Urothelium cell line (cell line): ENCODE measurements around the gene FAM50A.

Experiments
- DNase-seq: peaks from one replicate; pipeline ENCODE4 v3.0.0; 2011; ENCODE audit warnings: low spot score, mixed read lengths
- FAIRE-seq: peaks from 2 replicates; lab custom pipeline; 2011; peaks lifted over from hg19 to GRCh38; lab: Jason Lieb, UNC

FAM50A gene

DNA sequence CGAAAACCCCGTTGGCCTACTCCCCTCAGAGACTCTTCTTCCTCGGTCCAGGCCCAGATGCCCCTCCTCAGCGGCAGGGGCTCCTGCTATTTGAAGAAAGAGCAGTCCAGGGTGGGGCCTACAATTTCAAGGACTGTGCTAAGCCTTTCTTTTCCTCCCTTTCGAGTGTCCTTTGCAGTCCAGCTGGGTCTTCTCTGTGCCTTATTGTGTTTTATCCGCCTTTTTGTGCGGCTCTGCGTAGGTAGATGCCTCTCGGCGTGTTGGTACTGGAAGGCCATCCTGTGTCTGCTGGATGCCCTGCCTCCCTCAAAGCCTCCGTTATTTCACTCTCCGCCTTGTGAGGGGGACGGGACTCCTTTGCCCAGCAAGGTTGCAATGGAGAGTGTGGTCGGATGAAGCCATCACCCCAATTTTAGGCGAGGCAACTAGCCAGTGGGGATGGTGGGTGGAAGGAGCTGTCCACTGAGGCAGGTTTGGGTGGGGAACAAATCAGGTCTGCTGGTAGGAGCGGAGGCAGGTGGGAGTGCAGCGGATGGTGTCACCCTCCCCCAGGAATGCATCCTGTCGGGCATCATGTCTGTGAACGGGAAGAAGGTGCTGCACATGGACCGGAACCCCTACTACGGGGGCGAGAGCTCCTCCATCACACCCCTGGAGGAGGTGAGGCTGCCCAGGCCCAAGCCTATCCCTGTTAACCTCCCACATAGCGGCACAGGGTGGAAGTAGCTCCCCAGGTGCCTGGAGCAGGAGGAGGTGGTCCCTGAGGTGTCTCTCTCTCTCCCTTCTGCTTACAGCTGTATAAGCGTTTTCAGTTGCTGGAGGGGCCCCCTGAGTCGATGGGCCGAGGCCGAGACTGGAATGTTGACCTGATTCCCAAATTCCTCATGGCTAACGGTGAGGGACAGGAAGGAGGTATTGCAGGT is 5.7 kb upstream of the FAM50A start:
- no peak for DNase-seq
- no peak for FAIRE-seq

DNA sequence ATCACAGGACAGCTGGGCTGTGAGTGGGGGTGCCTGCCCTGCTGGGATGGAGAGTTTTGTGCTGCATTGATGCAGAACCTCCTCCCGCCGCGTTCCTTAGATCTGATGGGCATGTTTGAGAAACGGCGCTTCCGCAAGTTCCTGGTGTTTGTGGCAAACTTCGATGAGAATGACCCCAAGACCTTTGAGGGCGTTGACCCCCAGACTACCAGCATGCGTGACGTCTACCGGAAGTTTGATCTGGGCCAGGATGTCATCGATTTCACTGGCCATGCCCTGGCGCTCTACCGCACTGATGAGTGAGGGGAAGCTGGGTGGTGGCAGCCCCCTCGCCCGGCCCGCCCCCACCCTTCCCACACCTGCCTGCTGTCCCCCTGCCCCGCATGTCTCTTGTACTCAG is 4.1 kb upstream of the FAM50A start:
- no peak for FAIRE-seq

DNA sequence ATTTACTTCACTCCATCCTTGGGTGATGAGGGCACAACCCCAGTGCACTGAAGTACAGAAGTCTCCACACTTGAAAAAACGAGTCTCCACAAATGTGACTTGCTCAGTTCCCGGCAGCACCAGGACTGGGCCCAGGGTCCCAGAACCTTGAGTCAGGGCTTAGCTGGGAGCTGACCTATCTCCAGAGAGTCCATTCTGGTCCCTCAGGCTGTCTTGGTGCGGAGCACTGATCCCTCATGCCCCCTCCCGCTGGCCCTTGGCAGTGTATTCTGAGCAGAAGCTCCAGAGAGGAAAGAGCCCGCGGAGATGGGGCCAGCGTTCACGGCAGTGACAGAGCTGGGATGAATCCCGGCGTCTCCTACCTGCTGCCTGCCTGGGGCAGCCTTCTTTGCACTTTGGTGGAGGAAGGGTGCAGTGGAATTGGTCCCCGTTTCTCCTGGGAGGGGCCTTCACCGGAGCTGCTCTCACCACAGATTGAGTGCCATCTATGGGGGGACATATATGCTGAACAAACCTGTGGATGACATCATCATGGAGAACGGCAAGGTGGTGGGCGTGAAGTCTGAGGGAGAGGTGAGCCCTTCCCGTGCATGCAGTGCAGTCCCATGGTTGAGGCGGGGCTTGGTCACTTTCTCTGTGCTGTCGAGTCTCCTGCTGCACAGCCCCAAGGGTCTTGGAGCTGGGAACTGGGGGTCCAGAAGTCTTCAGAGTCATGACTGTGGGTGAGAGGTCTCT is 3.2 kb upstream of the FAM50A start:
- FAIRE-seq (no peak), DNase-seq (no peak)

More for the DNA sequence above, 4.1 kb upstream of the FAM50A start:
- no peak for DNase-seq

DNA sequence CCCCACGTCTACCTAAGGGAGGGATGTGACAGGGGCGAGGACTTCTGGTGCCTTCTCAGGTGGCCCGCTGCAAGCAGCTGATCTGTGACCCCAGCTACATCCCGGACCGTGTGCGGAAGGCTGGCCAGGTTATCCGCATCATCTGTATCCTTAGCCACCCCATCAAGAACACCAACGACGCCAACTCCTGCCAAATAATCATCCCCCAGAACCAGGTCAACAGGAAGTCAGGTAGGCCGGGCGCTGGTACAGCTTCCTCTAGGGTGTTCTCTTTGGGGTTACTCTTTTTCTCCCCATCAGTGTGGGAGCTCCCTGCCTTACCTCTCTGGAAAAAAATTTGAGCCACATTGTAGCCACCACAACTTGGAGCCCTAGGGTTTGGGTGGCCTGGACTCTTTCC is 2.4 kb upstream of the FAM50A start:
- DNase-seq (no peak), FAIRE-seq (no peak)

DNA sequence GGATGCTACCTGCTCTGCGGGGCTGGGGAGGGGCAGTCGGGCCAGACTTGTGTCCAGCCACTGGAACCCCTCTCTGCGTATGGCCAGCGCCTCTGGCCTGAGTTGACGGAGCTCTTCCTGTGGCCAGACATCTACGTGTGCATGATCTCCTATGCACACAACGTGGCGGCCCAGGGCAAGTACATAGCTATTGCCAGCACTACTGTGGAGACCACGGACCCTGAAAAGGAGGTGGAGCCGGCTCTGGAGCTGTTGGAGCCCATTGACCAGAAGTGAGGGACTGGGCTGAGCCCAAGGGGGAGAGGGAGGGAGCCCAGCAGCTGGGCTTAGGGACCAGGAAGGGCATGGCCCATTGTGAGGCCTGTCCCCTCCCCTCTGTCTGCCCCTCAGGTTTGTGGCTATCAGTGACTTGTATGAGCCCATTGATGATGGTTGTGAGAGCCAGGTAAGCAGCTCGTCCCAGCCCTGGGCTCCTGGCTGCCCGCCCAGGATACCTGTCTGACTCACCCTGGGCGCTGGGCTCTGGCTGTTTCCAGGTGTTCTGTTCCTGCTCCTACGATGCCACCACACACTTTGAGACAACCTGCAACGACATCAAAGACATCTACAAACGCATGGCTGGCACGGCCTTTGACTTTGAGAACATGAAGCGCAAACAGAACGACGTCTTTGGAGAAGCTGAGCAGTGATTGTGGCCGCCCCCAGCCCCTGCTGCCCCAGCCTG is 1.8 kb upstream of the FAM50A start:
- FAIRE-seq (no peak), DNase-seq (no peak)

DNA sequence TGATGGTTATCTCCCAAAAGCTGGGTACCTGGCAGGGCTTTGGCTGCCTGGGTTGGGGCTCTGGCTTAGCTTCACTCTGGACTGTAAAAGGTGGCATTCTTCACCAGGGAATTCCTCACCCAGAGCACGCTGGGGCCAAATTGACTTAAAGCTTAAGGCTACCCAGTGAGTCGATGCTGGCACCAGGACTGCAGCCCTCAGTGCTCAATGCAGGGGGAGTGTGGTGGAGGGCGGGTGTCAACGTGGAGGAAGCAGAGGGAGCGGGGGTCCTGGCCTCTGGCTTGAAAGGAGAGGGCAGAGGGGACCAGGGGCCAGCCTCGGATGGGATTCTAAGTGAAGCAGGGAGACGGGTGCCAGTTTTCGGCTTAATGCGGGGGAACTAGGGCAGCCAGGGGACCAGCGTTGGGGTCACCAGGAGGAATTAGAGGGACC is 446 bp upstream of the FAM50A start:
- FAIRE-seq: no peak
- no peak for DNase-seq

DNA sequence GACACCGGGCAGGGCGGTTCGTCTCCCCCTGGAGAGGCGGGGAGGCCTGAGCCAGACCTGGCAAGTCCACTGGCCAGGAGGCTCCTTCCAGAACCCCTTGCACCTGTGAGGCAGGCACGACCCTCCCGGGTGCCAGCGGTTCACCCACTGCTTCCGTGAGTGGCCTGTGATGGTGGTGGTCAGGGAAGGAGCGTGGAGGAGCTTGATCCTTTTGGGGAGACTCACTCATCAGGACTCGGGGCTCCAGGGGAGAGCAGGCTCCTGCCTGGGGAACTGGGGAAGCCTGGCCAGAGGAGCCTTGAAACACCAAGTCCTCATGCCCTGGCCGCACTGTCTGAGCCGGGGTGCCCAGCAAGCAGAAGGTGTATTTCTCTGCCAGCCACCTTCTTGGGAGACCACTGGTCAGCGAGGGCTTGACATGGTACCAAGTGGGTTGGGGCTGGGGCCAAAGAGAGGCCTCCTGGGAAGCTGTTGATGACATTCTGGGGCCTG is 860 bp downstream of the FAM50A start:
- DNase-seq (no peak), FAIRE-seq (no peak)

DNA sequence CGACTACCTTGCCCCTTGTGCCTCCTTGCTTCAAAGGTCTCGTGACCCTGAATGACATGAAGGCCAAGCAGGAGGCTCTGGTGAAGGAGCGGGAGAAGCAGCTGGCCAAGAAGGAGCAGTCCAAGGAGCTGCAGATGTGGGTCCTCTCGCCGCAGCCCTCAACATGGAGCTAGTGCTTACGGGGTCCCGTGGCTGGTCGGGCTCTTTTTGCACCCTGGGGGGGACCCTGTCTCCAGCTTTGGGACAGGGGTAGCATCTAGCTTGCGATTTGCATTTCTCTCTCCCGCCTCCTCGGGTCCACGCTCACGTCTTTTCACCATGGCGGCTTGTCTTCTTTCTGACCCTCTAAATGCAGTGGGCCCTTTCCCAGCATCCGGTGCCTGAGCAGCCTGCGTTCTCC is 1.8 kb downstream of the FAM50A start:
- no peak for DNase-seq

DNA sequence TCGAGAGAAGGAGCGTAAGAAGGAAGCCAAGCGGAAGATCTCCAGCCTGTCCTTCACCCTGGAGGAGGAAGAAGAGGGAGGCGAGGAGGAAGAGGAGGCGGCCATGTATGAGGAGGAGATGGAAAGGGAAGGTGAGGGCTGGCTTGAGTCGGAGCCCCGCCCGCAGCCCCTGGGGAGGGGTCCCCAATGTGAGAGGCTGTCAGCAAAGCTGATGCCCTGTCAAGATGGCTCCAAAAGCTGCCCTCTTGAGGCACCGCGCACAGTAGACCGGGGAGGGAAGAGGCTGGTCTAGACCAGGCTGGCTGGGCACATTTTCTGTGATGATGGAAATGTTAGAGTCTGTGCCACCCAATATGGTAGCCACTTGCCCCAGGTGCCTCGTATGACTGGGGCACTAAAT is 2.5 kb downstream of the FAM50A start:
- DNase-seq (no peak), FAIRE-seq (no peak)

More for the DNA sequence above, 1.8 kb downstream of the FAM50A start:
- FAIRE-seq: no peak

DNA sequence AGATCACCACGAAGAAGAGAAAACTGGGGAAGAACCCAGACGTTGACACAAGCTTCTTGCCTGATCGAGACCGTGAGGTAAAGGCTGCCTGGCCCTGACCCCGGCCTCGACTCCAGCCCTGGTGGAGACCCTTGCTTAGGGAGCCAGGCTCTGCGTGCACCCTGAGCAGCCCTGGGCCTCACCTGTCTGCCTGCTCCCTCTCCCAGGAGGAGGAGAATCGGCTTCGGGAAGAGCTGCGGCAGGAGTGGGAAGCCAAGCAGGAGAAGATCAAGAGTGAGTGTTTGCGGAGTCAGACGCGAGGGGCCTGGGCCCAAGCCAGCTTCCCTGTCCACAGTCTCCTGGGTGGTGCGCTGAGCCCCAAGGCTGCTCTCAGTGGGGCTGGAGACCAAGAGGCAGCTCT is 4.5 kb downstream of the FAM50A start:
- no peak for DNase-seq
- FAIRE-seq: no peak

DNA sequence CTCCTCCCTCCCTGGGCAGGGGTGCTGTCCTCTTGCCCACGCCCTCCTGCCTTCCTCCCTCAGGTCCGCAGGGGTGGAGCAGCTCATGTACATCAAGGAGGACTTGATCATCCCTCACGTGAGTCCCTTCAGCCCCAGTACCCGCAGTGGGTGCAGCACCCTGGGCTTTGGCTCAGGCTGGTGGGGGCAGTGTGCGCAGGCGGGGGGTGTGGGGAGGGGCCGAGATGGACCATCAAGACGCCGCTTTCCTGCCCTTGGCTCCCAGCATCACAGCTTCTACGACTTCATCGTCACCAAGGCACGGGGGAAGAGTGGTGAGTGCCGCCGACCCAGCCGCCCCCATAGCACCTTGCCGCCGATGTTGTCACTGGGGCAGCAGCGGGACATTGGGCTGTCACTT is 5.7 kb downstream of the FAM50A start:
- no peak for FAIRE-seq
- DNase-seq: no peak

DNA sequence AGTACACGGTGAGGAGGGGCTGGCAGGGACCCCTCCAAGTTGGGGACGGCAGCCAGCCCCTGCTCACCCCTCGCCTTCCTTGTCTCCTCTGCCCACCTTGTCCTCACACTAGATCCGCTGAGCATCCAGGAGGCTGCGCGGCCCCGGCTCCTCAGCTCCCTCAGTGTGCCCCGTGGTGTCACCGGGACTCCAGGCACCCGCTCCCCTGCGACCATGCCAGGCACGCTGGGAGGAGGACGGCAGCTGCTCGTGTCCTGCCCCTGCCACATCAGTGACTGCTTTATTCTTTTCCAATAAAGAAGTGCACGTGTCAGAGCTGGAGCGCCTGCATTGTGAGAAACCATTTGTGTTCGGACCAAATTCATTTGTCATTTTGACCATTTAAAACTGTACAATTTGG is 6.4 kb downstream of the FAM50A start:
- no peak for DNase-seq
- FAIRE-seq: no peak

DNA sequence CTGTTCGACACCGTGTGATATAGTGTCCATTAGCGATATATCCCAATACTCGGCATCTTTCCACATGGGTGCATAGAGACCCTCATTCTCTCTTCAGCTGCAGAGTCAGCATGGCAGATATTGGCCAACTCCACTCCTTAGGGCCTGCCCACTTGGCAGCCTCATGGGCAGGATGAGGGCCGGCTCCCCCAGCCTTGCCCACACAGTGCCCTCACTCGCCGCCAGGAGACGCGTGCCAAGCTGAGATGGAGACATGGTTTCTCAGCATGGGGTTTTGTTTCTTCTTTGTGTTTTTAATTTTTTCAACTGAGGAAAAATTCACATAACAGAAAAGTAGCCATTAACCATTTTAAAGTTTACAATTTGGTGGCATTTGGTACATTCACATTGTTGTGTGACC is 8.9 kb downstream of the FAM50A start:
- DNase-seq (no peak), FAIRE-seq (no peak)

DNA sequence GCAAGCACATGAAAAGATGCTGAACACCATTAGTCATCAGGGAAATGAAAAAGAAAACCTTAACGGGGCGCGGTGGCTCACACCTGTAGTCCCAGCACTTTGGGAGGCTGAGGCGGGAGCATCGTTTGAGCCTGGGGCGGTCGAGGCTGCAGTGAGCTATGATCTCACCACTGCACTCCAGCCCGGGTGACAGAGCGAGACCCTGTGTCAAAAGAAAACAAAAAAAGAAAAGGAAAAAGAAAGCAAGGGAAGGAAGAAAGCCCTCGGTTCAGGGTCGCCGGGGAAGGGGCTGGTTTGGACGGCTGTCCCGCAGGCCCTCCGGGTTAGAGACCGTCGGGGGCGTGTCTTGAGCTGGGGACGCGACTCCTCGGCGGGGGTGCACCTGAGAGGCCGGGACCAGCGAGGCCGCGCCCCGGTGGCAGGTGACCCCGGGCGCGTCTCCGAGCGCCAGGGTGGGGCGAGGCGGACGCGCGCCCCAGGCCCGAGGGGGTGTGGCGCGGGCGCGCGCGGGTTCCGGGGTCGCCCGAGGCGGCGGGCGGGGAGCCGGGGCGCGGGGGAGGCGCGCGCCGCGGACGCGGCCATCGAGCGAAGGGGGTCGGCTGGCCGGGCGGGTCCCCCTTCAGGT is 13.7 kb downstream of the FAM50A start:
- FAIRE-seq: no peak
- peak; percentile 81 for DNase-seq

DNA sequence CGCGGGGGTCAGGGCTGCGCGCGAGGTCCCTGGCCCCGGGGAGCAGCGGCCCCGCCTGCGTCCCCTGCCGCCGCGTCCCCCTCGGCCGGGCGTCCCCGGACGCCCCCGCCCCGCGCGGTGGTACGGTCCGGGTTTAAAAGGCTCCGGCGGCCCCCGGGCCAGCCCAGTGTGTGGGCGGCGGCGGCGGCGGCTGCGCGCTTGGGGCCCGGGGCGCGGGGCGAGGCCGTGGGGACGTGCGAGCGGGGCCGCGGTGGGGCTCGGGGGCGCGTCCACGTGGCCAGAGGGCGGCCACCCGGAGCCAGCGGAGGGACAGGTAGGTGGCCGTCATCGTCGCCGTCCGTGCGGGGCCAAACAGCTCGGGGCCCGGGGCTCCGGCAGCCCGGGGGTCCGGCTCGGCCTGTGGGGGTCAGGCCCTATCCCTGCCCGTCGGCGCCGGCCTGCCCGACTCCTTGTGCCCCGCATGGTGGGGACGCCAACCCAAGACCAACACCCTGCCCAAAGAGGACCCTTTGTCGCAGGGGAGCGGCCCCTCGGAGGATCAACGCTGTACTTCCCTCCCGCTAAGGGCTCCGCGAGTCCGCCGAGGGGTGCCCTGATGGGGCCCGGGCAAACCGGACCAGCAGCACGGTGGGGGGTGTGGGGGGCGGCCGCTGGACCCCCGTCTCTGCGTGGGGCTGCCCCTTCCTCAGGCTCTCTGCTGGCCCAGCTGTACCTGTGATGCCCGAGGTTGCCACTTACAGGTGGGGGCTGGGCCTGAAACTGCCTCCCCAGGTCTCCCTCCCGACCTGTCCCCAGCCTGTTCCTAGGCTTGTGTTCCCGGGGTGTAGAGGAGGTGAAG is 14.4 kb downstream of the FAM50A start, which contains the start of gene PLXNA3:
Gene PLXNA3, plus strand, starts transcription at position 166 of the 838 bp plus-strand sequence. CDS start 1,903 bp downstream, outside the sequence.
- FAIRE-seq (no peak), DNase-seq (peak; percentile 72)

DNA sequence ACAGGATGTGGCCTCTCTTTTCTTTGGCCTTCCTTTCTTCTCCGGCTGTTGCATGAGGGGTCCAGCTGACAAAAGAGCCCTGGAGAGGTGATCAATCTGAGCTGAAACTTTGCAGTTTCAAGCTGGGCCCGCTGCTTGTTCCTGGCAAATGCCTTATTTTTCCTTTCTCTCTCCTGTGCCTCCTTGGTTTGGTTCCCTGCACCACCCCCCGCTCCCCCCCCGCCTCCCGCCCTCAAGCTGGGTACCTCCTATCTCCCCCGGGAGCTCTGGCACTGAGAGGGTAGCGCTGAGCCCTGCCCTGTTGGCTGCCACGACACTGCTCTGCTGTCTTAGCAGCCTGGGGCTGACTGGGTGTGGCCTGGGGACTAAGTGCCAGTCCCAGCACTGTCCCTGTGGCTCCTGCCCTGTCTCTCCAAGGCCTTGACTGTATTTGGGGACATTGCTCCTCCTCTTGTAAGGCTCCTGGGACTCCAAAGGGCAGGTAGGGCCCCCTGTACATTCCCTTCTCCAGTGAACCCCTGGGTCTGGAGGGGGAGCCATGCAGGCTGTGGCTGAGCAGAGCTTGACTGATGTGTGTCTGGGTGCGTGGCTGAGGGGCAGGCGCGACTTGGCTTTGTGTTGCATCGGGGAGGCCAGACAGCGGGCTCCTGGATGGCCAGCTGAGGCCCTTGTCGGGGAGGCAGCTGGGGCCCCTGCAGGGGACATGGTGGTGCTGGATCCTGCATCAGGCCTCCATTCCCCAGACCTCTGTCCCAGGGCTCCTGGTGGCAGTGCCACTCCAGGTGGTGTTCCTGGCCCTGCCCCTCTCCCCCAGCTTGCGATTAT is 15.2 kb downstream of the FAM50A start:
- FAIRE-seq (no peak), DNase-seq (peak; percentile 33)

DNA sequence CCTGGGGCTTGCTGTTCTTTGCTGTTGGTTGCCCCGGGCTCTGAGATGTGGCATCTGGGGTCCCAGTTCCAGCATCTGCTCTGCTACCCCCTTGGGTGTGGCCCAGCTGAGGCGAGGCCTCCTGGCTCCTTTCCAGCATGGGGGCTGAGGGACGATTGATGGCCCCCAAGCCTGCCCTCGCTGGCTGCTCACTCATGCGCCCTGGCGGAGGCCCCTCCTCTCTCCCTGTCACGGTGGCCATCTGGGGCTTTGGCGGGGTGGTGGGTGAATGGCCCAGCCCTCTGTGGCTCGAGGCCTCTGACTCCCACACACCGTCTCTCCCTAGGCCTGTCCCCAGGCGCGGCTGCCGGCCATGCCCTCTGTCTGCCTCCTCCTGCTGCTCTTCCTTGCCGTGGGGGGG is 15.9 kb downstream of the FAM50A start:
- no peak for DNase-seq
- no peak for FAIRE-seq

DNA sequence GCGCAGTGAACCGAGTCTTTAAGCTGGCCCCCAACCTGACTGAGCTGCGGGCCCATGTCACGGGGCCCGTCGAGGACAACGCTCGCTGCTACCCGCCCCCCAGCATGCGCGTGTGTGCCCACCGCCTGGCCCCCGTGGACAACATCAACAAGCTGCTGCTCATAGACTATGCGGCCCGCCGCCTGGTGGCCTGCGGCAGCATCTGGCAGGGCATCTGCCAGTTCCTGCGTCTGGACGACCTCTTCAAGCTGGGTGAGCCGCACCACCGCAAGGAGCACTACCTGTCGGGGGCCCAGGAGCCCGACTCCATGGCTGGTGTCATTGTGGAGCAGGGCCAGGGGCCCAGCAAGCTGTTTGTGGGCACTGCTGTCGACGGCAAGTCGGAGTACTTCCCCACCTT is 16.4 kb downstream of the FAM50A start:
- DNase-seq: no peak
- FAIRE-seq: no peak

DNA sequence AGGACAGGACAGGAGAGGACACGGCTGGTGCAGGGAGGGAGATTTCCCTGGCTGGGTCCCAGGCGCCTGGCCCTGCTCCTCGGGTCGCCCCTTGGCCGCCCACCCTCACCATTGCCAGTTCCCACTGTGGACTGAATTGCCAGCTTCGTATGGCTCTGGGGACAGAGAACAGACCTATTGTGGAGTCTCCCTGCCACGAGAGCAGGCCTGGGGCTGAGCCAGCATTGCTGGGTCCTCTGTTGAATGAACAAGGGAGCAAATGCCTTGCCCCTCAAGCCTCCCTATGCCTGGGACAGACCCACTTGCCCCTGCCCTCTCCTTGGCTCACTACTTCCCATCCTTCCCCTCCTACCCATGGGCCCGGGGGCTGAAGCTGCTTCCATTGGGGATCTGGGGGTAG is 18.5 kb downstream of the FAM50A start:
- no peak for DNase-seq
- FAIRE-seq: no peak
